GM19099 (cell line): ENCODE results near the gene ARSH.

Source experiments
- POLR2A ChIP-seq: IDR thresholded peaks from 3 replicates; pipeline ENCODE4 v1.6.1; 2011; ENCODE audit warnings: low read depth; ENCODE audit not compliant: insufficient read length; ENCODE audit errors: extremely low read depth

Gene ARSH

DNA sequence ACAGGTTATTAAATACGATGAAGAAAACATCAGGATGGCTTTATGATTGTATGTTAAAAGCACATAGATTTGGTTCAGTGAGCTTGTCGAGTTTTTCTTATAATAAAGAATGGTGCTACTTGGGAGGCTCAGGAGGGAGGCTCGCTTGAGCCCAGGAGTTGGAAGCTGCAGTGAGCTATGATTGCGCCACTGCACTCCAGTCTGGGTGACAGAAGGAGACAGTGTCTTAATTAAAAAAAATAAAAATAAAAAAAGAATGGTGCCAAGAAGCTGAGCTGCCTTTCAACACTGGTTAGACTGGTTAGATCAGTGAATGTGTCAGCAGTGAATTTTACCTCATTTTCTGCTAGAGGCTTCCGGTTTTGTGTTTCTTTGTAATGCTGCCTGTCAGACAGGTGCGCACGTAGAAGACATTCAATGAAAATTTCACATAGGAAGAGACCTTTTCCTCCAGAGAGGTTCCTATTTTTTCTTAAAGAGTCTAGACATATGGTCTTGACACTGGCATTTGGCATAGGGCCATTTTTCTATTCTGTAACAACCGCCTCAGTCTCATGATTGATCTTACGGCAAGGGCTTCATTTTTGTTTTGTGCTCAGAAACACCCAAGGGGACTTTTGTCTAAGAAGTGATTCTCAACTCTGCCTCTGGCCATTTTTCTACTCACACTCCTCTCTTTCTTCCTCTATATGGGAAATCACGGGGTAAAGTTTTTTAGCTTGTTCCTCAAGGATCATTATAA, 19.9 kb downstream of the ARSH start:
- TF ChIP-seq POLR2A = no peak

DNA sequence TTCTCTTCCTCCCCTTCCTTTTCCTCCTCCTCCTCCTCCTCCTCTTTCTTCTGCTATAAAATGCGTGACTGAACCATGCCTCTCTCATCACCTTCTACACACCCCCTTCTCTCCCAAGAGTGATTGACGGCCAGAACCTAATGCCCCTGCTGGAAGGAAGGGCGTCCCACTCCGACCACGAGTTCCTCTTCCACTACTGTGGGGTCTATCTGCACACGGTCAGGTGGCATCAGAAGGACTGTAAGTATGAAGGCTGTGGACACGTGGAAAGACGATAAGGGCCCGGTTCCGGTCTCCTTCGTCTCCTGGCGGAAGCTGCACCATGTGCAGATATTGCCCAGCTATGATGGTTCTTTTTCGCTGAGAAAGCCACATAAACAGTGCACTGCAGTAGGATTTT, 22.8 kb downstream of the ARSH start:
- TF ChIP-seq POLR2A = no peak

DNA sequence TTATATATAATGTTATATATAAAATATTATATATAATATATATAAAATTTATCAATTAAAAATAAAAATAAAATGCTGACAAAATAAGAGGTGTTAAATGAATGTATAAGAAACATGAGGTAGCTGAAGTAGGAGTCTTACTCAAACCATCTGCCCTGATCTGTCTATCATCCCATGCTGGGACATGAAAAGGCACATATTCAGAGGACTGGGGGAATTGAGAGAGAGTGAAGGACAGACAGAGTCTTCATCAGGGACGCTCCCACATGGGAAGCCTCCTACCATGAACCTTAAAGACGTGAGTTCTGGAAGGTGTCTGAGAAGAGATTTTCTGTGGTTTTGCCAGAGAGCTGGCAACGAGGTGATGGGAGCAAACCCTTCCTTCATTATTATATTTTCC, 30.9 kb downstream of the ARSH start:
- no peak for TF ChIP-seq POLR2A

DNA sequence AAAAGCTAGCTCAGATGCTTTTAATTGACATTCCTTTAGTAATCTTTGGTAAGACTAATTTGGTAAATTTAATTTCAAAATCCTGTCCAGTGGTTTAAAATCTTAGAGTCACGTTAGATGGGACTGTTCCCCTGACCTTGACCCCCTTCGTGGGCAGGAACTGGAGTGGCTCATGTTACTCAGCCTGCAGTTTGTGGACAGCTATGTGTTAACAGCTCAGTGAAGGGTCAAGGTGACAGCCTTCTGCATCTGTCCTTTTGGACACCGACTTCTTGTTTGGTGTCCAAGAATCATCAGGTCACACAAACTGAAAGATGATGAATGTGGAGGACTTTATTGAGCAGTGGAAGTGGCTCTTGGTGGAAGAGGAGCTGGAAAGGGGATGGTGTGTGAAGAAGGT, 37.9 kb downstream of the ARSH start:
- no peak for TF ChIP-seq POLR2A

- no peak for TF ChIP-seq POLR2A
Observed at GRCh38 chrX:3044671-3045070, 38.3 kb downstream of the ARSH start.

- no peak for TF ChIP-seq POLR2A
Observed at GRCh38 chrX:3046253-3047240, 40.2 kb downstream of the ARSH start.

GRCh38 chrX:3052860-3053259, 46.5 kb downstream of the ARSH start:
- no peak for TF ChIP-seq POLR2A

- no peak for TF ChIP-seq POLR2A
Observed at GRCh38 chrX:3066555-3066954, 60.2 kb downstream of the ARSH start.

- TF ChIP-seq POLR2A = no peak
Observed at GRCh38 chrX:3075959-3076358, 69.6 kb downstream of the ARSH start.

GRCh38 chrX:3076416-3076991, 70.2 kb downstream of the ARSH start:
- no peak for TF ChIP-seq POLR2A
